Brain pericyte (primary cell): ENCODE data around the gene TRMT61A.
"Not testable (repeated sequence)": the region's sequence is repeated elsewhere in the genome, so short reads cannot be mapped to it uniquely, and the experiment has no call there.

Experiments
- DNase-seq: peaks from one replicate; pipeline ENCODE4 v3.0.0-alpha.2; 2012; ENCODE audit warnings: low read depth, low spot score

TRMT61A gene

DNA sequence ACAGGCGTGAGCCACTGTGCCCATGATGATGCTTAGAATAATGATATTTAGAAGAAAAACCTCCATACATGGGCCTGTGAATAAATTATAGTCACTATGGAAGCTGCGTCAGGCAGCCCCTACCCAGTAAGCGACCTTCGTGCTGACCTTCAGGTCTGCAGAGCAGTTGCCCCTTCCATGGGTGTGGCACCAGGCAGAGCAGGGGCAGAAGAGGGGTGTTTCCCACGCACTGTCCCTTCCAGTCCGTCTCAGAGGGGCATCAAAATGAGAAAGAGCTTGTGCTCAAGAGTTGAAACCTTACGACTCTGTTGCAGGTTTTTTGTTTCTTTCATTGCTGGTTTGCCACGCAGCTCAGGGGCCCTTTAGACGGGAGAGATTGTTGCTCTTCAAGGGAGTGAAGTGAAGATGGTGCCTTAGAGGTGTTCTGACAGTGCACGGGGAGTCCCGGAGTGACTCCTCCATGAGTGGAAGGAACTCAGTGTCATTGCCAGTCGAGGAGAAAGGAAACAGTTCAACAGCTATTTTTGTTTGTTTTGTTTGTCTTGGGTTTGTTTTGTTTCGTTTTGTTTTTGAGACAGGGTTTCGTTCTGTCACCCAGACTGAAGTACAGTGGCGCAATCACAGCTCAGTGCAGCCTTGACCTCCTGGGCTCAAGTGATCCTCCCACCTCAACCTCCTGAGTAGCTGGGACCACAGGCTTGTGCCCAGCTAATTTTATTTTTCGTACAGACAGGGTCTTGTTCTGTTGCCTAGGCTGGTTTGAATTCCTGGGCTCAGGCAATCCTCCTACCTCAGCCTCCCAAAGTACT, 20.3 kb upstream of the TRMT61A start:
- no peak for DNase-seq

DNA sequence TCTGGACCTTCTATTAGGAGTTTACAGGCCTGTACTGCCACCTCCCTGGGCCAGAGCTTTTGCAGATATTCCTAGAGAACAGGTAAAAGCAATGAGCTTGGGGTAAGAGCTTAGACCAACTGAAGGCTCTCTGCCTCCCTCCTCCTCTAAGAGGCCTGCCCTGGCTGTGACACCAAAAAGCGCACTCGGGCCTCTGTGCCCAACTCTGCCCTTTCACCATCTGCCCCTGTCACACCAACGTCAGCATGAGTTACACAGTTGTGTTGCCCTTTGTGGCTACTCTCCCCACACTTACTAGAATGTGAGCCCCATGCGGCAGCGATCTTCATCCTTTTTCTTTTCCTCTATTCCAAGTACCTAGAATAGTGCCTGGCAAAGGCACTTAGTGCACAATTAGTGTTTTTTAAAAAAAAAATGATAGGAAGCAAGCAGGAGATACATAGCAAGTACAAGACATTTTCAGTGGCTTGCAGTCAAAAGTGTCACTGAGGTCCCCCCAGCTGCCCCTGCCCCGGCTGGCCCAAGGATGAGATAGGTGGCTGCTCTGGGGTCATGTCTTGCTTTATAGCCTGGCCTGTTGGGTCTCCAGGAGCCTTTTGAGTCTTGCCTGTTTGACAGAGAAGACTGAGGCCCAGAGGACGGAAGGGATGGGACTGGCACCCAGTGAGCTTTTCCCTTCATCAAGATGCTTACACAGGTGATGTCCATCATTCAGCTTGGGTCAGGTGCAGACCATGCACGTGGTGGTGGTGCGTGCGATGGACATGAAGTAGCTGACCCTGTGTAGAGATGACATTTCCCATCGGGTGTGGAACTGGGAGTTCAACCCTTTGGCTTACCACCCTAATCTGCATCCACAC, 18.9 kb upstream of the TRMT61A start:
- DNase-seq, result no peak

DNA sequence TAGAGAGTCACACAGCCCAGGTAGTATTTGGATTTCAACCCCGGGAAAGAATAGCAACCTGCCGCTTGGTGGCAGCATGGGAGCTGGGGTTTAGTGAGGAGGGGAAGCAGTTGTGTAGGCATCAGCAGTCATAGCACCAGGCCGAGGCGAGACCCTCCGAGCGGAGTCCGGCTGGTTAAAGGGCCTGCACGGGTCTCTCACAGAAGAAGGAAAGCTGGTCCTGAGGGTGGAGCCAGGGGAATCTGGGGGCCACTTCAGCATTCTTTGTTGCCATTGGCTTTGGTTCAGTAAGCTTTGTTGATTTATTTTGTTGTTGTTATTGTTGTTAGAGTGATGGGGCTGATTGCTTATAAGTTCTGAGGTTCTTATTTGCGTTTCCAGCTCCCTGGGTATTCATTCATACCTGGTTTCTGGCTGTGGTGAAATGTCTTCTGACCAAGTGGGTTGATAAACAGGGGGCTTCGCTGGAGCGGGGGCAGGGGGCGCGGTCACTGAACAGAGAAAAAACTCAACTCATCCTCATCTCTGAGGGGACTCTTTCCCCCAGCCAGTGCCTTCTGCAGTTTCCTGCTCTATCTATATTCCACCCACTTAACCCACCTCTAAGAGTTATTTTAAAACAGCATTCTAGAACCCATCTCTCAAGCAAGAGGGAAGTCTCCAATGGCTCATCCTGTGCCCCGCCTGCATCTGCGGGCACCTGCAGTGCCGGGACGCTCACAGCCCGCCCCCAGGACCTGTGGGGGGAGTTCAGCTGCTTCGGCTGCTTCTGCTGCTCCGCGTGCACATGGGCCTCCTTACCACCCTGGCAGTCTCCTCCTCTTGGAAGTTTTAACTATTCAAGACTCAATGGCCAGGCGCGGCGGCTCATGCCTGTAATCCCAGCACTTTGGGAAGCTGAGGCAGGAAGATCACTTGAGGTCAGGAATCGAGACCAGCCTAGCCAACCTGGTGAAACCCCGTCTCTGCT, 18.0 kb upstream of the TRMT61A start:
- no peak for DNase-seq

DNA sequence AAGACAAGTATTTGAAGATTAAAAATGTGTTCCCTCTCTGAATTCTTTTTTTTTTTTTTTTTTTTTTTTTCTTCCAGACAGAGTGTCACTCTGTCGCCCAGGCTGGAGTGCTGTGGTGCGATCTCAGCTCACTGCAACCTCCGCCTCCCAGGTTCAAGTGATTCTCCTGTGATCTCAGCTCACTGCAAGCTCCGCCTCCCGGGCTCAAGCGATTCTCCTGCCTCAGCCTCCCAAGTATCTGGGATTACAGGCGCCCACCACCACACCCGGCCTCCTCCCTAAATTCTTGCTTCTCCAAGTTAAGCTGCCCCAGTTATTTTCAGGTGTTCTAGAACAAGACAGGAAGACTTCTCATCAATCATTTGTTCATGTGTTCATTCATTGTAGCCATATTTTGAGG, 16.8 kb upstream of the TRMT61A start:
- not testable (repeated sequence) for DNase-seq

DNA sequence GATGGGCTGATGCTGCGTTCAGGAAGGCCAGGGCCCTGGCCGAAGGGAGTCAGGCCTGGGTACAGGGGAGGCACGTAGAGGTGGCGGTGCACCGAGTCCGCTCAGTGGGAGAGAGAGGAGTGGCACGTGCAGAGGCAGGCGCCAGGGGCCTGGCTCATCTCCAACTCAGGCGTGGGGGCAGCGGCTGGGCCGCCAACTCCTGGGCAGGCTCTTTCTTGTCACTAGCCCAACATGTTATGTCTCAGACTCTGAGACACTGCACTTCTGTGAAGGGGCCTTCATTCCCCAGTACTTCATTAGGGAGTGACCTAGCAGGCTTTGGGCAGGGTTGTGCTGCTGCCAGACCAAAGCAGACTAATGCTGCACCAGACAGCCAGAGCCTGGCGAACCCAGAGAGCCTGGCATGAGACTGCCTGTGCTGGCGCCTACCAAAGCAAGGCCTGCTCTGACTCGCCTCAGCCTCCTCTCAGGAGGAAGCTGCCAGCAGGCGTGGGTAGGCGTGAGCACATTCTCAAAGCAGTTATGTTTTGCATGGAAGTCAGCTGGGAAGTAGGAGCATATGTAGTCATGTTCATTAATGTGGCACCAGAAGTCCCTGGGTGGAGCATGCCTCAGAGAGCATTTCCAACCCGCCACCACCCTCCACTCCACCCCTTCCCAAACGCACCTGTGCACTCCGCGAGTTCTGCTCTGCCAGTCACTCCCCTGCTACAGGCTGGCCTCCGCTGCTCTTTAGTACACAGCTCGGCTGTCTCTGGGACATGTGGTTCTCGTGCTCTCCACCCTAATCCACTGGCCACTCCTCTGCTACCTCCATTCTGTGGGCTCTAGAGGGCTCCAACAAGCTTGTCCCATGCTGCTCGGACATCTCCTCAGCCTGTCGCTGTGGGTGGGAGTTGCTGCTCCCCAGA, 16.0 kb upstream of the TRMT61A start:
- no peak for DNase-seq

DNA sequence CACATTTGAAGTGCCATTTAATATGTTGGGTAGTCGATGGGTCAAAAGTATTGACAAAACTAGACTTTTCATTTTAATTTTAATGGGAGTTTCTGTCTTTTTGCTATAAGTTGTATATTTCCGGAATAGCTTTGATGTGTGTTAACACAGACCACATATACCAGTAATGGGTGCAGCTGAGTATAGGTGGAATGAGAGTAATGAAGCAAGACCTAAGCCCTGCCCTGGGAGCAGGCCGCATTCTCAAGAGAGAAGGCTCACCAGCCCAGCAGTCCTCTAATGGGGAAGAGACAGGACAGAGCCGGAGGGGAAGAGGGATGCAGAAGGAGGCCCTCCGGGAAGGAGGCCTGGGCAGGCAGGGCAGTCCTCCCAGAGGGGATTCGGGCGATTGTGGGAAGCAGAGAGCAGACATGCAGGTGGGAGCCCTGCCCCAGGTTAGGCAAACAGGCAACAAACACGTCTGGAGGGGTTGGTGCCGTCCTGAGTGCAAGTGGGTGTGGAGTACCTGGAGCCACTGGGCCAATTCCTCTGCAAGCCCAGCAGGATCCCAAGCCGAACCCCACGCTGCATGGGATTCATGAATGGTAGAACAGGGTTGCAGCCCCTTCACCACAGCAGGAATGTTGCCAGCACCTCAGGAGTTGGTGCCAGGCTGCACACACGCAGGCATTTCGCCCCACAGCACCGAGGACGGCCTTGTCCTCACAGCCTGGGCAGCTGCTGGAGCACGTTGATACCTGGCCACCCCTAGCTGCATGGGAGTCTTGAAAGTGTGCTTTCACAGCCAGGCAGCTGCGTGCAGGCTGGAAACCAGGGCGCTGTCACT, 14.2 kb upstream of the TRMT61A start:
- no peak for DNase-seq

DNA sequence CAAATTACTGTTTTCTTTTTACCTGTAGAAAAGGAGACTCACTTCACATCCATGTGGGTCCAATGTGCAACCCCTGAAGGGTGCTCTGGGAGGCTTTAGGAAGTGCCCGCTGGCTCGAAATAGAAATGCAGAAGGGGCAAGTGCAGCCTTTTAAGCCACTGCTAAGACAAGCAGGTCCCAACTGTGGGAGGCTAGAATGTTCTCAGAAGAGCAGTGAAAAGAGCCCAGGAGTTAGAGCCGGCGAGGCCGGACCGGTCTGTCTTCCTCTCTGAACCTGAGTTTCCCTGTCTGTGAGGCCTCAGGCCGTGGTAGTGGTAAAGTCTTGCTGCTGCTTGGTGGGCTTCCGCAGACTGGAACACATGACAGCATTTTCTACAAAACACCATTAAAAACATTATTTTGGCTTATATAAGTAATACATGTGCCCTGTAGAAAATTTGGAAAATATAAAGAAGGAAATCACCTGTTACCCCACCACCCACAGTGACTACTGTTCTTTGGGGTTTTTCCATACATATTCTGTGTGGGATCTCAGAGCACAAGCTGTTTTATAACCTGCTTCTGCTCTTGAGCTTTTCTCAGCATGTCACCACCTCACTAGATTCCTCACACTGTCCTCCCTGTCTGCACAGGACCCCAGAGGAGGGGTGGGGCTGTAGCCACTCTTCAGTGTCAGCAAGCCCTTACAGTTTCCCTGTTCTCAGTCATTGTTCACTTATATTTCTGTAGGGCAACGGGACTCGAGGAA, 12.4 kb upstream of the TRMT61A start:
- no peak for DNase-seq

DNA sequence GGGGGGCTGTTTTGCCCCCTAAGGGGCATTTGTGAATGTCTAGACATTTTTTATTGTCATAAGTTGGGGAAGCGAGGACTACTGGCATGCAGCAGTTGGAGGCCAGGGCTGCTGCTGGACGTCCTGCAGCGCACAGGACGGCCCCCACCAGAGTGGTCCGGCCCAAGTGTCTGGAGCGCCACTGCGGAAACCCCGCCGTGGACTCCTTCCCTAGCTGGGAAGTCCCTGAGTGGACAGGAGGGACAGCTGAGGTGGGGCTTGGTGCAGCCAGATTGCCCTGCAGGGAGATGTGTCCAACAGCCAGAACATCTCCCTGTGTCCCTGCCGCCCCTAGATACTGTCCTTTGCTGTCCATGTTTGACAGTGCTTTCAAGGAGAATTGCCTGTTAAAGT, 11.8 kb upstream of the TRMT61A start:
- DNase-seq, result no peak

DNA sequence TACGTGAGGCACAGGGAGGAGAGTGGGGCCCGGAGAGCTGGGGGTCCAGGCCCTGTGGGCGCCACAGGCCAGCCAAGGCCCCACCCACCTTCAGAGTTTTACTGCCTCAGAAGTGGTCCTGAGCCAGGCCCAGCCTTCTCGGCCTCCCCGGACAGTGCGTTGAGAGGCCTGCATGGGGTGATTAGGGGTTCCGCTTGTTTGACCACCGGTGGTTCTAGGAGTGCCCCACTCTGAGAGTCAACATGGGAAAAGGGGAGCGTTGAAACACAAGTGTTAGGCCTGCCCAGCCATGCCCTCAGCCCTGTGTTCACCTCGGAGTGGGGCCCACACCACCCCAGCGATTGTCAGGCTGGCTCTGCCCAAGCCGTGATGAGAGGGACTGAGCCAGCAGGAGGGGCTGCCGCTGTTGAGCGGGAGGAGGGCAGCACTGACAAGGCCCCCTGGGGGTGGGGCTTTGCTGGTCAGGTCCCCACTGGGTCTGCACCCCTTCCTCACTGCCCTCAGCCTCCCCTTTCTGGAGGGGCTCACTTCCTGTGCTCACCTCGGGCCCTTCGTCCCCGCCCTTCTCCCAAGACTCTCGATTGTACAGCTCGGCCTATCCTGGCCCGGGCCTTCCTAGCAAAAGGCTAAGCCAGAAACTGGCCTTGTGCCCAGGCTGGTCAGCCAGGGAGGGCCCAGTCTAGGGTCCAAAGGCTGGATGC, 11.1 kb upstream of the TRMT61A start:
- no peak for DNase-seq

DNA sequence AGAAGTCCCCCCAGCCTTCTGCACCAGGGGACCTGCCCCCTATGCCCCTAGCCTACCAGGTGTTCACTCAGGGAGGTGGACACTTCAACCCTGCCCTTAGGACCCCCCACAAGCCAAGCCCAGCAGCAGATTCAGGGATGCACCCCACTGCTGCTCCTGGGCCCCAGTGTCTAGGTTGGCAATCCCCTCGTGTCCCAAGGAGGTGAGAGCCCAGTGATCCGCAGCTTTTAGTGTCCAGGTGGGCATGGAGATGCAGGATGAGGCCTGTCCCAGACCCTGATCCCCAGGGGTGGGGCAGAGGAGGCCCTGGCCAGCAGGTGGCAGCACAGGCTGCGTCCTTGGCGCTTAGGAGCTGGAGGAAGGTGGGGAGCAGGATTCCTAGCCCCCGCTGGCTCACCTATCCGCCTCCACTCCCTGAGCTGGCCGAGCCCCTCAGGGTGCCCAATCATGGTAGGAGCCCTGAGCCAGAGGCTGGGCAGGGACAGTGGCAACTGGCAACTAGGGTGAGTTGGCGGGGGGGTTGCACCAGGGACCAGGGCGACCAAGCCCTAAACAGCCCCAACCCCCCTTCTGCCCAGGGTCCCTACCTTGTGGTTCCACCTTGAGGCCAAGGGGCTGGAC, 10.5 kb upstream of the TRMT61A start:
- DNase-seq, result no peak

DNA sequence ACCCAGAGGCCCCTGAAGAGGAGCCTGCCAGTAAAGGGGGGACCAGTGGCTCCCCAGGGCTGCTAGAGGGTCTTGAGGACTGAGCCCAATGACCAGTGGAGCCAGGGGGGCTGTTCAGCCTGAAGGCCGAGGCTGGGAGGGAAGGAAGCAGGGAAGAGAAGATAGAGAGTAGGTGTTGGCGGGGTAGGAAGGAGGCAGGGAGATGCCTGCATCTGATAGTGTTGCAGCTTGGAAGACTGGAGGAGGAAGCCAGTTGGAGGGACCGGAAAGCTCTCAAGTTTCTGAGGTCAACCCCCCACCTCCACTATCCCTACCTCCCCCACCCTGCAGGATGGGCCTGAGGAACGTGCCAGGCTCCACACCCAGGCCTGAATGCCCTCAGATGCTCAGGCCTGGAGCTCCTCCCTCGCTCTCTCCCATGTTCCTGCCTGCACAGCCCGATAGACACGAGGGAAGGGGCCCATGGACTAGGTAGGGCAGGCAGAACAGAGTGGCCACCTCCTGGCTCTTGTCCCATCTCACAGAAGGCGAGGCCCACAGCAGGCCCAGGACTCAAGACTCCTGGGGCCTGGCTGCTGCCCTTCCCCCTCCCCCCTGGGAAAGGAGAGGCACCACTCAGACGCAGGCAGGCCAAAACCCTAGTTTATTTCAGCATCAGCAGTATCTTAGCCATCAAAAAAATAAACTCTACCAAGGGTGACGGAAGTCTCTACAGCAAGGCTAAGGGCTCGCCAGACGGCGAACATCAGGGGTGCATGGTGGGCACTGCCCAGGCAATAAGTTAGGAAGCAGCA, 9.8 kb upstream of the TRMT61A start:
- DNase-seq, result no peak

DNA sequence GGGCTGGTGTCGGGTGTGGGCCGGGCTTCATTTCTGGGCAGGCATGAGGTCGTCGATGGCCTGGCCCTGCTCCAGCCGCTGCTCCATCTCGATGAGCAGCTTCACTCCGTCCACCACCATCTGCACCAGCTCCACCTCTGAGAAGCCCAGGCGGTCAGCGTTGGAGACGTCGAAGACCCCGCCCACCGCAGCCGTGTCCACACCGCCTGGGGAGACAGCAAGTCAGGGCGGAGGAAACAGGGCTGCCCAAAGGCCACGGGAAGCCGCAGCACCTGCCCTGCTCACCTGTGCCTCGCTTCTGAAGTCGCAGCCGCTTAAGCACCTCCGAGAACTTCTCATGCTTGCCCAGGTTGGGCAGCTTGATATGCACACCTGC, 9.2 kb upstream of the TRMT61A start:
- no peak for DNase-seq

DNA sequence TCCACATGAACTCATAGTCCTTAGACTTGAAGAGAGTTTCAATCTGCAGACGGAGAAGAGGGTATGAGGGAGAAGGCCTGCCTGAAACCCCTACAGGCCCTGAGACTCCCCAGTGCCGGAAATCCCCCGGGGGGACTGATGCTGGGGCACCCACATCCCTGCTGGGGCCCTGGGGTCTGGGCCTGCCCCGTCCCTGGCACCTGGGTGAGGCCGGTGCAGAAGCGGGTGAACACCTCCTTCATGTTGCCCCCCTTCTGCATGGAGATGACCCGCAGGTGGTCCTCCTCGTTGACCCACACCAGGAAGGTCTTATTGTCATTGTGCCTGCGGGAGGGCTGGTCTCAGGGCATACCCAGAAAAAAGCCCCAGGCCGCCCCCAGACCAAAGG, 8.7 kb upstream of the TRMT61A start:
- DNase-seq, result no peak

DNA sequence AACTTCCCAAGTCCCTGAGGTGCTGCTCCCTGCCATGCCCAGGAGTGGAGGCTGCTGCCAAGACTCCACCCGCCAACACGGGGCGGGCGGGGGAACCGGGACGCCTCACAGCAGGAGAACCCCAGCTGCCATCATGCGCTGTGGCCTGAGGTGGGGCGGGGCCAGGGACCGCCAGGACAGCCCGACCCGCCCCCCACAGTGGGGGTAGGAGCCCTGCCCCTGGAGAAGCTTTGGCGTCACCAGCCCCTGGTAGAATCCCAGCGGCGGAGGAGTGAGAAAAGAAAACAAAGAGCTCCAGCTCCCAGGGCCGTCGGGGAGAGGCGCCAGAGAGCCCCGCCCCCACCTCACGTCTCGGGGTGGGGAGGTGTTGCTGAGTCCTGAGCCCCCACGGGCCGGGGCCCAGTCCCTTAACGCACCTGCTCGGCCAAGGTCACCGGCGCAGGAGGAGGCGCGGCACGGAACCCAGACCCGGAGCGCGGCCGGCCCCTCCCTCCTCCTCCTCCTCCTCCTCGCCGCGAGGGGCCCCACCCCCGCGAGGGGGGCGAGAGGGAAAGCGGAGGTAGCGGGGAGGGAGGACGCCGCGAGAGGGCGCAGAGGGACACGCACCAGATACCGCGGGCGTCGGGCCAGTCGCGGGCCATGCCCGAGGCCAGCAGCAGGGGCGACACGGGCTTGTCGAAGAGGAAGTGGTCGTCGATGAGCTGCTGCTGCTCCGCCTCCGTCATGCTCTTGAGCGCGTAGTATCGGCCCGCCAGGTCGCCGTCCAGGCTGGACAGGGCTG, 8.1 kb upstream of the TRMT61A start:
- DNase-seq, result no peak

DNA sequence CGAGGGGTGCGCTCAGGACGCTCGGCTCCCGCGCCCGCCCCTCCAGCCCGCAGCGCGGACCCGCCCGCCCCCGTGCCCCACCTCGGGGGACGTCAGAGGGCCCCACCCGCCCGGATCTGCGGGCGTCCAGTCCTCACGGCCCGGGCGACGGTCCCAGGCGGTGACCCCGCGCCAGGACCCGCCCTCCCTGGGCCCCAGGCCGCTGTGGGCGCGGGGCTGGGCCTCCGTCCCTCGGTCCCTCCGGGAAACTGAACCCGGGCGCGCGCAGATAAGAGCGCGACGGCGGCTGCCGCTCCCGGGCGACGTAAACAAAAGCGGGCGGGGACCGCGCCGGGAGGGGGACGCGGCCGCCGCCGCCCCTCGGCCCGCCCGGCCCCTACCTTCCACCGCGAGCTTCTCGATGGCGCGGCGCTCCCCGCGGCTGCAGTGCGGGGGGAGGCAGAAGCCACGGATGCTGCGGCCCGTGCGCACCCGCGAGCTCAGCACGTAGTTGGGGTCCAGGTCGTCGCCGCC, 7.5 kb upstream of the TRMT61A start:
- no peak for DNase-seq

DNA sequence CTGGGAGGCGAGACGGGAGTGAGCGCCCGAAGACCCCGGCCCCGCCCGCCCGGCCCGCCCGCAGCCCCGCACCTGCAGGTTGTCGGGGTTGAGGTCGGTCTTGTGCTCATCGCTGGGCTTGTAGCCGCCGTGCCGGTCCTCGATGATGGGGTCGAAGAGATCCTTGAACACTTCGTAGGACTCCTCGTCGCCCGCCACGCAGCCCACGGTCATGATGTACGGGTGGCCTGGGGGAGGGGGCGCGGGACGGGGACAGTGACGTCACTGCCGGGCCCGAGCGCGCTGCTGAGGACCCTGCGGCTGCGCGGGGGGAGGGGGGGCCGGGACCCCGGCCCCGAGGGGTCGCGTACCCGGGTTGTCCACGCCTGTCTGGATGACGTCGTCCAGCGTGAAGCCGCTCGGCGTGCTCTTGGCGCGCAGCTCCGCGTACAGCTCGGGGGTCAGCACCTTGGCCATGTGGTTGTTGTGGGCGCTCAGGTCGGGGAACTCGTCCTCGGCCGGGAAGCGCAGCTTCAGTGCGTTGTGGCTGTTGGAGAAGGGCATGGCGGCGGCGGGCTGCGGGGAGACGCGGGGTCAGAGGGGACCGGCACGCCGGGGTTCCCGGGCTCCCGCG, 6.9 kb upstream of the TRMT61A start:
- no peak for DNase-seq
